H1 (cell line): ENCODE results near the gene CTH. TPM values are rescaled to one million over a fixed set of nuclear protein-coding genes. Genes with fewer than 3 reads are reported as not detected.

Experiments used
- ATF3 ChIP-seq: IDR thresholded peaks from 2 replicates; pipeline ENCODE4 v1.6.1; 2011; ENCODE audit warnings: low read depth, mild to moderate bottlenecking, low read length; ENCODE audit not compliant: insufficient read depth
- MAX ChIP-seq: IDR thresholded peaks from 2 replicates; pipeline ENCODE4 v1.6.1; 2012; ENCODE audit warnings: inconsistent platforms
- POLR2A ChIP-seq, 2 experiments: IDR thresholded peaks; 1 replicate in 1 of 2; 2 replicates in 1 of 2; pipeline ENCODE4 v1.6.1; 2011; ENCODE audit warnings: low read depth in 2 of 2, low read length in 2 of 2, mild to moderate bottlenecking in 2 of 2; ENCODE audit errors: control extremely low read depth in 1 of 2
- ZNF274 ChIP-seq: IDR thresholded peaks from 2 replicates; pipeline ENCODE4 v1.7.0; 2012; ENCODE audit warnings: low read length, borderline replicate concordance; ENCODE audit errors: extremely low read depth
- polyA plus RNA-seq, 7 experiments: library from polyadenylated mRNA; depleted of rRNA in 3 of 7; stranded (reverse) in 5 of 7; unstranded in 2 of 7; fragments of >200 nt in 5 of 7; fragments of 200-250 nt in 2 of 7; gene quantifications; 1 replicate in 5 of 7; 2 replicates in 1 of 7; 4 replicates in 1 of 7; pipeline versions ENCODE4 v1.2.1 to v1.2.3, GENCODE V29; 2011 to 2013; ENCODE audit warnings: missing spikeins in 2 of 7, mixed read lengths in 2 of 7
- total RNA-seq: library from RNA; stranded (reverse); fragmentation: NEBNext Ultra II Directional; extraction: Animal tissue kit (Norgen Biotek cat#: 25700); gene quantifications from 2 replicates; pipeline ENCODE4 v1.2.1, GENCODE V29; 2021

CTH gene
- total and polyA plus RNA-seq, 2 of the 8 experiments (the other 6 are each of a cell fraction or from before 2014, with no cell fraction given), result 31.7 to 33.2 TPM

- TF ChIP-seq ATF3, result no peak
- no peak for TF ChIP-seq ZNF274
- no peak for TF ChIP-seq MAX
- no peak for TF ChIP-seq POLR2A (IDR thresholded peaks at IDR 0.05; ENCODE audit: control extremely low read depth in 1 of 2, low read depth in 2 of 2, low read length in 2 of 2)
Measured at GRCh38 chr1:70486676-70487458, 75.8 kb downstream of the CTH start (continued).
